ENCODE results near the gene RAX2. TPM values are rescaled to one million over a fixed set of nuclear protein-coding genes. Genes with fewer than 3 reads are reported as not detected.

Gene RAX2
- total and polyA plus RNA-seq, 4 donors, result 0.01 TPM; not detected in 3

DNA sequence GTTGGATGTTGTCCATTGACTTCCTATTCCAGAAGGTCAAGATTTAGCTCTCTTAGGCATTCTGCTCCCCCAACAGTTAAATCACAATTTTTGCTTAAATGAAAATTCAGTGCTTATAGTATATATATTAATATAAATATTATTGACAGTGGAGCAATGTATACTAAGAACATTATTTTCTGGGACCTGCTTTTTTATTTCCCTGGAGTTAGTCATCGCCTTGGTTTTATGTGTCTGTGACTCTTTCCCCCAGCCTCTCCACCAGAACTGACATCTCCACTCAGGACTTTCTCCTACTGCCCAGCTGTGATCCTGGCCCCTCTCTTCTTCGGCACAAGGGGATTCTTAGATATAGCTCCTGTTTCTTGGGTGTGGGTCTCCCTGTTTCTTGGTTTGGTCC lies 24.3 kb upstream of the RAX2 start:
- Histone ChIP-seq H3K27ac (ENCODE audit: low read depth in 1 of 2, low read length in 1 of 2) (no peak overlapping the region), H3K9ac (ENCODE audit: insufficient read depth in 1 of 2, low read length in 2 of 2) (no peak overlapping the region), H3K27me3 (ENCODE audit: control insufficient read depth in 3 of 3, insufficient read depth in 3 of 3, low read length in 2 of 3) (peaks cover 0 to 13% (median 11%) of the 10 kb centered on the region in 3 donors), H3K4me3 (no peak overlapping the region), H3K36me3 (ENCODE audit: control insufficient read depth in 4 of 4, insufficient read depth in 4 of 4, low read length in 4 of 4) (no peaks in the 10 kb centered on the region), H3K4me1 (ENCODE audit: control insufficient read depth in 5 of 5, insufficient read depth in 5 of 5, low read length in 5 of 5) (peaks cover 0 to 5% (median under 1%) of the 10 kb centered on the region in 5 donors), H3K9me3 (ENCODE audit: control insufficient read depth in 4 of 4, insufficient read depth in 3 of 4, low read length in 3 of 4) (peaks cover 0 to 4% (median 1%) of the 10 kb centered on the region in 4 donors)
- ATAC-seq (ENCODE audit: insufficient read depth, low FRiP score), result no peak
- 95% methylated on average over 2 of the region's 2 CpGs for WGBS, 2 donors
- TF ChIP-seq, protein P1, sequence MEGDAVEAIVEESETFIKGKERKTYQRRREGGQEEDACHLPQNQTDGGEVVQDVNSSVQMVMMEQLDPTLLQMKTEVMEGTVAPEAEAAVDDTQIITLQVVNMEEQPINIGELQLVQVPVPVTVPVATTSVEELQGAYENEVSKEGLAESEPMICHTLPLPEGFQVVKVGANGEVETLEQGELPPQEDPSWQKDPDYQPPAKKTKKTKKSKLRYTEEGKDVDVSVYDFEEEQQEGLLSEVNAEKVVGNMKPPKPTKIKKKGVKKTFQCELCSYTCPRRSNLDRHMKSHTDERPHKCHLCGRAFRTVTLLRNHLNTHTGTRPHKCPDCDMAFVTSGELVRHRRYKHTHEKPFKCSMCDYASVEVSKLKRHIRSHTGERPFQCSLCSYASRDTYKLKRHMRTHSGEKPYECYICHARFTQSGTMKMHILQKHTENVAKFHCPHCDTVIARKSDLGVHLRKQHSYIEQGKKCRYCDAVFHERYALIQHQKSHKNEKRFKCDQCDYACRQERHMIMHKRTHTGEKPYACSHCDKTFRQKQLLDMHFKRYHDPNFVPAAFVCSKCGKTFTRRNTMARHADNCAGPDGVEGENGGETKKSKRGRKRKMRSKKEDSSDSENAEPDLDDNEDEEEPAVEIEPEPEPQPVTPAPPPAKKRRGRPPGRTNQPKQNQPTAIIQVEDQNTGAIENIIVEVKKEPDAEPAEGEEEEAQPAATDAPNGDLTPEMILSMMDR (IDR thresholded peaks at IDR 0.05; ENCODE audit: control extremely low read depth, extremely low read depth), result no peak
- no peak for DNase-seq

DNA sequence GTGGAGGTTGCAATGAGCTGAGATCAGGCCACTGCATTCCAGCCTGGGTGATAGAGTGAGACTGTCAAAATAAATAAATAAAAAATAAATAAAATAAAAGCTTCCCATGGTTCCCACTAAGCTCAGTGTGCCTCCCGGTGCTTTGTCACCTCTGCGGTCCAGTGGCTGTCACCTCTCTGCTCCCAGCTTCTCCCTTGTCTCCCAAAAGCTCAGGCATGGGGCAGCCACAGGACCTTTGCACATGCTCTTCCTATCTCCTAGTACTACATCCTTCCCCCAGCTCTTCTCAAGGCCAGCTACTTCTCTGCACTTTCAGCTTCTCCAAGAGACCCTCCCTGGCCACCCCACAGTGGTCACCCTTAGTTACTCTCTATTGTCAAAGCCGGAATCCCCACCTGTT lies 21.8 kb upstream of the RAX2 start:
- ATAC-seq (ENCODE audit: insufficient read depth, low FRiP score), result no peak
- no peak overlapping the region for H3K9ac ChIP-seq (ENCODE audit: insufficient read depth in 1 of 2, low read length in 2 of 2)
- H3K36me3 ChIP-seq (ENCODE audit: control insufficient read depth in 4 of 4, insufficient read depth in 4 of 4, low read length in 4 of 4), result no peaks in the 10 kb centered on the region
- 91 to 98% methylated on average over 3 of the region's 3 CpGs for WGBS, 2 donors
- H3K4me3 ChIP-seq, result no peak overlapping the region
- TF ChIP-seq, protein P1 (IDR thresholded peaks at IDR 0.05; ENCODE audit: control extremely low read depth, extremely low read depth), result no peak
- H3K27ac ChIP-seq (ENCODE audit: low read depth in 1 of 2, low read length in 1 of 2), result no peak overlapping the region
- H3K4me1 ChIP-seq (ENCODE audit: control insufficient read depth in 5 of 5, insufficient read depth in 5 of 5, low read length in 5 of 5), result no peaks in the 10 kb centered on the region
- no peaks in the 10 kb centered on the region for H3K27me3 ChIP-seq (ENCODE audit: control insufficient read depth in 3 of 3, insufficient read depth in 3 of 3, low read length in 2 of 3)
- DNase-seq, result no peak
- H3K9me3 ChIP-seq (ENCODE audit: control insufficient read depth in 4 of 4, insufficient read depth in 3 of 4, low read length in 3 of 4), result peaks cover 0 to 6% (median 2%) of the 10 kb centered on the region in 4 donors

DNA sequence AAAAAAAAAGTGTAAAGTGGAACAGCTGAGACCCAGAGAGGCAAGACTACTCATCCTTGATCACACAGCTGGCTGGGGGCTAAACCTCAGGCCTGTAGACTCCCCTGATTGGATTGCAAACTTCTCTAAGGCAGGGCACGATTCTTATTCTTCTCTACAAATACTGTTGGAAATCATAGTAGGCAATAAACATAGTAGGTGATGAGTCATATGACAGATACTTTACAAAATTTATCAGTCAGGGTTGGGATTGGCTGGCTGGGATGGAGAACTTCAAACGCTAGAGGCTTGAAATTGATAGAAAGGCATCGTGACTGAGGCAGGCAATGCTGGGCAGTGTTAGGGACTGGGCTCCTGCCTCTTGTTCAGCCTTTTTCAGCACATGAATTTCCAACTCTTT lies 20.1 kb upstream of the RAX2 start:
- H3K9me3 ChIP-seq (ENCODE audit: control insufficient read depth in 4 of 4, insufficient read depth in 3 of 4, low read length in 3 of 4), result peaks cover 0 to 6% (median 2%) of the 10 kb centered on the region in 4 donors
- WGBS, 2 donors, result 82 to 91% methylated on average over 3 of the region's 3 CpGs
- TF ChIP-seq, protein P1 (IDR thresholded peaks at IDR 0.05; ENCODE audit: control extremely low read depth, extremely low read depth), result no peak
- ATAC-seq (ENCODE audit: insufficient read depth, low FRiP score) (no peak), DNase-seq (no peak)
- no peaks in the 10 kb centered on the region for H3K36me3 ChIP-seq (ENCODE audit: control insufficient read depth in 4 of 4, insufficient read depth in 4 of 4, low read length in 4 of 4)
- no peaks in the 10 kb centered on the region for H3K27me3 ChIP-seq (ENCODE audit: control insufficient read depth in 3 of 3, insufficient read depth in 3 of 3, low read length in 2 of 3)
- no peak overlapping the region for H3K9ac ChIP-seq (ENCODE audit: insufficient read depth in 1 of 2, low read length in 2 of 2)
- H3K4me3 ChIP-seq, result no peak overlapping the region
- H3K27ac ChIP-seq (ENCODE audit: low read depth in 1 of 2, low read length in 1 of 2), result no peak overlapping the region
- H3K4me1 ChIP-seq (ENCODE audit: control insufficient read depth in 5 of 5, insufficient read depth in 5 of 5, low read length in 5 of 5), result no peaks in the 10 kb centered on the region

DNA sequence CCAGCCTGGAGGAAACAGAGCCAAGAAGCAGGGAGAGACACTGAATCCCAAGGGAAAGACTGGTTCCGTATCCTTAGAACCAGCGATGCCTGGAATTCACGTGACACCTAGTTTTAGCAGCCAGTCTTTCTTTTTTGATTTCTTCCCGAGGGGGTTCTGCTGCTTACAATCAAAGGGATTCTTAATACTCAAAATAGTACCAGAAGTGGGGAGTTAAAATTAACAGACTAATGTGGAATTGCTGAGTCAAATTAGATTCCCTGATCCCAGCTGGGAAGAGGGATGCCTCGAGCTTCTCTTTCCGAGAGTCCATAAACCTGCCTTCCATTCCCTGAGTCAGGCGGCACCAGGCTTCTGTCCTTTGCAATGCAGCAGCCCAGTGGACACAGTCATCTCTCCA lies 18.9 kb upstream of the RAX2 start:
- H3K4me1 ChIP-seq (ENCODE audit: control insufficient read depth in 5 of 5, insufficient read depth in 5 of 5, low read length in 5 of 5), result no peaks in the 10 kb centered on the region
- no peak overlapping the region for H3K27ac ChIP-seq (ENCODE audit: low read depth in 1 of 2, low read length in 1 of 2)
- DNase-seq (no peak), ATAC-seq (ENCODE audit: insufficient read depth, low FRiP score) (no peak)
- H3K27me3 ChIP-seq (ENCODE audit: control insufficient read depth in 3 of 3, insufficient read depth in 3 of 3, low read length in 2 of 3), result peaks cover 0 to 3% (median 0%) of the 10 kb centered on the region in 3 donors
- no peaks in the 10 kb centered on the region for H3K36me3 ChIP-seq (ENCODE audit: control insufficient read depth in 4 of 4, insufficient read depth in 4 of 4, low read length in 4 of 4)
- no peak overlapping the region for H3K4me3 ChIP-seq
- H3K9ac ChIP-seq (ENCODE audit: insufficient read depth in 1 of 2, low read length in 2 of 2), result no peak overlapping the region
- 80 to 85% methylated on average over 7 of the region's 7 CpGs for WGBS, 2 donors
- TF ChIP-seq, protein P1 (IDR thresholded peaks at IDR 0.05; ENCODE audit: control extremely low read depth, extremely low read depth), result no peak
- H3K9me3 ChIP-seq (ENCODE audit: control insufficient read depth in 4 of 4, insufficient read depth in 3 of 4, low read length in 3 of 4), result peaks cover 0 to 2% (median under 1%) of the 10 kb centered on the region in 4 donors

Measured in lung (tissue), 12 donors.